Tongue (tissue), 2 donors: Measurements from ENCODE around the gene RRP15. TPM values are rescaled to one million over a fixed set of nuclear protein-coding genes. Genes with fewer than 3 reads are reported as not detected.
"Not testable (repeated sequence)": the region's sequence is repeated elsewhere in the genome, so short reads cannot be mapped to it uniquely, and the experiment has no call there.

ENCODE experiments used
- DNase-seq: peaks from one replicate; pipeline ENCODE4 v3.0.0-alpha.2; 2015
- total RNA-seq: library from RNA; depleted of rRNA; stranded (reverse); fragments of >200 nt; gene quantifications from one replicate; pipeline ENCODE4 v1.2.3, GENCODE V29; 2014

RRP15 gene
- total RNA-seq, 1 donor from 2014 or later: 11.0 TPM

GRCh38 chr1:218297461-218297860 is 12.4 kb downstream of the RRP15 start:
- DNase-seq: no peak

GRCh38 chr1:218297867-218298266 is 12.8 kb downstream of the RRP15 start:
- DNase-seq: no peak

GRCh38 chr1:218298398-218298797 is 13.3 kb downstream of the RRP15 start:
- no peak for DNase-seq

GRCh38 chr1:218299416-218299815 is 14.3 kb downstream of the RRP15 start:
- peak; percentile 61 for DNase-seq

GRCh38 chr1:218301217-218301616 is 16.1 kb downstream of the RRP15 start:
- no peak for DNase-seq

GRCh38 chr1:218302155-218302554 is 17.1 kb downstream of the RRP15 start:
- DNase-seq: no peak

- no peak for DNase-seq
Observed at GRCh38 chr1:218303176-218303879, 18.2 kb downstream of the RRP15 start.

GRCh38 chr1:218304281-218305039 is 19.4 kb downstream of the RRP15 start:
- DNase-seq: peak; percentile 81

GRCh38 chr1:218305472-218306064 is 20.5 kb downstream of the RRP15 start:
- DNase-seq: no peak

- DNase-seq: no peak
Observed at GRCh38 chr1:218312509-218312908, 27.4 kb downstream of the RRP15 start.

GRCh38 chr1:218314316-218314715 is 29.2 kb downstream of the RRP15 start:
- DNase-seq: no peak

GRCh38 chr1:218315638-218316037 is 30.5 kb downstream of the RRP15 start:
- DNase-seq: no peak

- no peak for DNase-seq
Observed at GRCh38 chr1:218317061-218317460, 32.0 kb downstream of the RRP15 start.

- DNase-seq: not testable (repeated sequence)
Observed at GRCh38 chr1:218320182-218320581, 35.1 kb downstream of the RRP15 start.

GRCh38 chr1:218322762-218323161 is 37.7 kb downstream of the RRP15 start:
- DNase-seq: no peak

GRCh38 chr1:218323568-218324225 is 38.6 kb downstream of the RRP15 start:
- no peak for DNase-seq

GRCh38 chr1:218324226-218324580 is 39.1 kb downstream of the RRP15 start:
- DNase-seq: no peak

GRCh38 chr1:218328769-218329168 is 43.7 kb downstream of the RRP15 start:
- DNase-seq: no peak

- DNase-seq: peak; percentile 77
Observed at GRCh38 chr1:218330043-218330623, 45.0 kb downstream of the RRP15 start.

GRCh38 chr1:218332416-218332815 is 47.3 kb downstream of the RRP15 start:
- no peak for DNase-seq

GRCh38 chr1:218336328-218336727 is 51.2 kb downstream of the RRP15 start:
- DNase-seq: peak; percentile 81

- DNase-seq: peak; percentile 74
Observed at GRCh38 chr1:218339267-218339831, 54.3 kb downstream of the RRP15 start.
